Measurements from ENCODE around the gene PRKAR1B. TPM values are rescaled to one million over a fixed set of nuclear protein-coding genes. Genes with fewer than 3 reads are reported as not detected.
A peak's percentile ranks its signal among the peaks of the same experiment; 100 is the strongest.

PRKAR1B gene
- total RNA-seq, 1 donor from 2014 or later, result 14.2 TPM

- Histone ChIP-seq H3K4me3 (no peak overlapping the region), H3K9me3 (replicated peaks) (no peaks in the 10 kb centered on the region), H3K27ac (replicated peaks) (no peak overlapping the region), H3K36me3 (peaks cover 36% of the 10 kb centered on the region), H3K27me3 (ENCODE audit: low read depth) (no peaks in the 10 kb centered on the region), H3K4me1 (peaks cover 34% of the 10 kb centered on the region)
- intact Hi-C loops (cut with micrococcal nuclease), result loop anchor here (5.0 kb wide), 1 partner anchor 440 kb away; no protein-coding TSS in a partner anchor
- DNase-seq, result no peak
- no peak for TF ChIP-seq CTCF (IDR thresholded peaks at IDR 0.05; ENCODE audit: borderline replicate concordance)
Measured at GRCh38 chr7:772392-772791, 45.3 kb upstream of the PRKAR1B start.

GRCh38 chr7:772005-772294 is 44.9 kb upstream of the PRKAR1B start:
- peaks cover 34% of the 10 kb centered on the region for H3K4me1 ChIP-seq
- intact Hi-C loops (cut with micrococcal nuclease), result loop anchor here (5.0 kb wide), 1 partner anchor 440 kb away; no protein-coding TSS in a partner anchor
- H3K27ac ChIP-seq (replicated peaks), result peak overlapping the region; percentile 82
- H3K4me3 ChIP-seq, result no peak overlapping the region
- DNase-seq, result no peak
- TF ChIP-seq CTCF (IDR thresholded peaks at IDR 0.05; ENCODE audit: borderline replicate concordance), result no peak
- H3K36me3 ChIP-seq, result peaks cover 34% of the 10 kb centered on the region
- no peaks in the 10 kb centered on the region for H3K27me3 ChIP-seq (ENCODE audit: low read depth)
- no peaks in the 10 kb centered on the region for H3K9me3 ChIP-seq (replicated peaks)

GRCh38 chr7:771234-772004 is 44.3 kb upstream of the PRKAR1B start:
- intact Hi-C loops (cut with micrococcal nuclease), result loop anchor here (5.0 kb wide), 1 partner anchor 439 kb away; no protein-coding TSS in a partner anchor
- TF ChIP-seq CTCF (IDR thresholded peaks at IDR 0.05; ENCODE audit: borderline replicate concordance), result no peak

DNA sequence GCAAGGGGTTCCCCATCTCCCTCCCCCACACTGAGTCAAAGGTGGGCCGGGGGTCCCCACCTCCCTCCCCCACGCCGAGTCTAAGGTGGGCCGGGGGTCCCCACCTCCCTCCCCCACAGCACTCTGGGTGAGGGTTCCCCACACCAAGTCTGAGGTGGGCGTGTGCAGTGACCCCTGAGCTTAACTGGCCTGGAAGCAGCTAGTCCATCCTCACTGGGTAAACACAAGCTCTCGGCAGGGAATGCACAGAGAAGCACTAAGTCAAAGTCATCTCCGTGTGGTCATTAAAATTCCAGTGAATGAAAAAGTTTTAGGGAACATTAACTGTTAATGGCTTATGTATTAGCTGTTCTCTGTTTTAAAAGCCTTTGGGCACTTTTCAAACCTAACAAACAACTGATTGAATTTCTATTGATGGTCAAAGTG is 43.7 kb upstream of the PRKAR1B start:
- no peaks in the 10 kb centered on the region for H3K9me3 ChIP-seq (replicated peaks)
- no peak for TF ChIP-seq CTCF (IDR thresholded peaks at IDR 0.05; ENCODE audit: borderline replicate concordance)
- no peak for DNase-seq
- no peaks in the 10 kb centered on the region for H3K27me3 ChIP-seq (ENCODE audit: low read depth)
- H3K4me3 ChIP-seq, result peak overlapping the region; percentile 17
- peaks cover 34% of the 10 kb centered on the region for H3K4me1 ChIP-seq
- peaks cover 27% of the 10 kb centered on the region for H3K36me3 ChIP-seq
- peak overlapping the region; percentile 82 for H3K27ac ChIP-seq (replicated peaks)
- intact Hi-C loops (cut with micrococcal nuclease), result loop anchor here (5.0 kb wide), 1 partner anchor 438 kb away; no protein-coding TSS in a partner anchor

More at GRCh38 chr7:771234-772004, 44.3 kb upstream of the PRKAR1B start:
- peak; percentile 80 for DNase-seq
- peaks cover 34% of the 10 kb centered on the region for H3K4me1 ChIP-seq
- H3K27me3 ChIP-seq (ENCODE audit: low read depth), result no peaks in the 10 kb centered on the region
- H3K4me3 ChIP-seq, result peak overlapping the region; percentile 17
- H3K9me3 ChIP-seq (replicated peaks), result no peaks in the 10 kb centered on the region
- H3K36me3 ChIP-seq, result peaks cover 28% of the 10 kb centered on the region
- peak overlapping the region; percentile 82 for H3K27ac ChIP-seq (replicated peaks)

GRCh38 chr7:770336-770735 is 43.3 kb upstream of the PRKAR1B start:
- Histone ChIP-seq H3K9me3 (replicated peaks) (no peaks in the 10 kb centered on the region), H3K4me3 (no peak overlapping the region), H3K36me3 (peaks cover 27% of the 10 kb centered on the region), H3K4me1 (peaks cover 34% of the 10 kb centered on the region), H3K27me3 (ENCODE audit: low read depth) (no peaks in the 10 kb centered on the region), H3K27ac (replicated peaks) (peak overlapping the region; percentile 82)
- intact Hi-C loops (cut with micrococcal nuclease), result loop anchor here (5.0 kb wide), 1 partner anchor 438 kb away; no protein-coding TSS in a partner anchor
- DNase-seq, result no peak
- no peak for TF ChIP-seq CTCF (IDR thresholded peaks at IDR 0.05; ENCODE audit: borderline replicate concordance)

Data from left ventricle myocardium inferior (tissue), 1 donor.